CD4-positive, alpha-beta T cell treated with Interleukin-17A for 4 hours (primary cell): ENCODE results near the gene CIB2.

Experiments used
- DNase-seq: peaks from one replicate; pipeline ENCODE4 v3.0.0-alpha.2; 2020; ENCODE audit warnings: mixed read lengths

The CIB2 gene

GRCh38 chr15:78064544-78064943 is 66.7 kb downstream of the CIB2 start:
- no peak for DNase-seq

- DNase-seq: no peak
Observed at GRCh38 chr15:78063970-78064385, 67.3 kb downstream of the CIB2 start.

- no peak for DNase-seq
Observed at GRCh38 chr15:78063217-78063616, 68.0 kb downstream of the CIB2 start.

GRCh38 chr15:78061963-78062427 is 69.2 kb downstream of the CIB2 start:
- peak; percentile 59 for DNase-seq

GRCh38 chr15:78060232-78060631 is 71.0 kb downstream of the CIB2 start:
- DNase-seq: peak; percentile 32

GRCh38 chr15:78059110-78059839 is 72.0 kb downstream of the CIB2 start:
- no peak for DNase-seq

- DNase-seq: no peak
Observed at GRCh38 chr15:78058401-78058935, 72.8 kb downstream of the CIB2 start.

- no peak for DNase-seq
Observed at GRCh38 chr15:78057803-78058202, 73.4 kb downstream of the CIB2 start.

- peak; percentile 38 for DNase-seq
Observed at GRCh38 chr15:78056714-78057269, 74.5 kb downstream of the CIB2 start.

GRCh38 chr15:78055919-78056713 is 75.1 kb downstream of the CIB2 start:
- DNase-seq: peak; percentile 61

- peak; percentile 59 for DNase-seq
Observed at GRCh38 chr15:78054966-78055365, 76.3 kb downstream of the CIB2 start.
